GM03348 (cell line): ENCODE measurements around the gene PHF21A.

Source experiments
- DNase-seq: peaks from one replicate; pipeline ENCODE4 v3.0.0; 2012; ENCODE audit warnings: low spot score

The PHF21A gene

GRCh38 chr11:45884596-45885185 lies 236.6 kb downstream of the PHF21A start:
- no peak for DNase-seq
